Natural killer cell (primary cell): ENCODE data around the gene SMIM45.

ENCODE experiments used
- ATAC-seq, 3 donors: fragments of 150-1000 bp in 2 of 3; fragments of 200-7000 bp in 1 of 3; cut with Tn5 transposase; 1 replicate in 1 of 3; 2 replicates in 2 of 3; pipeline ENCODE4 v1.10.0; 2021; ENCODE audit warnings: mild to moderate bottlenecking in 2 of 3, moderate library complexity in 2 of 3
- DNase-seq, 2 donors: peaks; one replicate each; pipeline versions ENCODE4 v3.0.0 to v3.0.0-alpha.2; 2013 to 2021; ENCODE audit warnings: mixed read lengths in 1 of 2
- H3K27ac ChIP-seq: one replicate; pipeline ENCODE4 v1.5.1; 2013; ENCODE audit warnings: mild to moderate bottlenecking, low read length
- H3K27me3 ChIP-seq: one replicate; pipeline ENCODE4 v1.6.1; 2013; ENCODE audit warnings: low read length; ENCODE audit not compliant: control insufficient read depth, insufficient read depth
- H3K36me3 ChIP-seq: one replicate; pipeline ENCODE4 v1.6.1; 2013; ENCODE audit warnings: low read length; ENCODE audit not compliant: control insufficient read depth, insufficient read depth
- H3K4me1 ChIP-seq: one replicate; pipeline ENCODE4 v1.6.1; 2013; ENCODE audit warnings: low read length; ENCODE audit not compliant: control insufficient read depth, insufficient read depth
- H3K4me3 ChIP-seq: one replicate; pipeline ENCODE4 v1.5.1; 2013; ENCODE audit warnings: low read length
- H3K9me3 ChIP-seq: one replicate; pipeline ENCODE4 v1.6.1; 2013; ENCODE audit warnings: low read length; ENCODE audit not compliant: control insufficient read depth, insufficient read depth
- H3K27ac Mint-ChIP-seq, 2 donors: one replicate each; pipeline ENCODE4 v1.8.0; 2022; ENCODE audit warnings: mild to moderate bottlenecking in 2 of 2, mixed read lengths in 2 of 2, moderate library complexity in 1 of 2
- H3K27me3 Mint-ChIP-seq, 2 donors: one replicate each; pipeline ENCODE4 v1.8.0; 2022; ENCODE audit warnings: low read depth in 2 of 2, mixed read lengths in 2 of 2
- H3K36me3 Mint-ChIP-seq: one replicate; pipeline ENCODE4 v1.8.0; 2022; ENCODE audit warnings: mixed read lengths
- H3K4me1 Mint-ChIP-seq, 2 donors: one replicate each; pipeline ENCODE4 v1.8.0; 2022; ENCODE audit warnings: mixed read lengths in 2 of 2
- H3K4me3 Mint-ChIP-seq: one replicate; pipeline ENCODE4 v1.8.0; 2022; ENCODE audit warnings: mild to moderate bottlenecking, moderate library complexity, mixed read lengths
- H3K9me3 Mint-ChIP-seq, 2 donors: one replicate each; pipeline ENCODE4 v1.8.0; 2022; ENCODE audit warnings: mixed read lengths in 2 of 2
- WGBS: methylation state at CpG from one replicate; pipeline ENCODE4 v1.1.7; 2013; ENCODE audit warnings: missing lambda C conversion rate; ENCODE audit not compliant: insufficient coverage; 5-methylcytosine and 5-hydroxymethylcytosine counted together
- intact Hi-C: fragments of 100-400 bp; cut with micrococcal nuclease; formaldehyde crosslinking; loops from one replicate; pipeline ENCODE4 v1.14.2; 2022
- TF ChIP-seq, protein P1 (sequence below): fragments of 200-600 bp; IDR thresholded peaks from one replicate; pipeline ENCODE4 v1.8.0; 2022; ENCODE audit warnings: antibody characterized with exemption

SMIM45 gene

DNA sequence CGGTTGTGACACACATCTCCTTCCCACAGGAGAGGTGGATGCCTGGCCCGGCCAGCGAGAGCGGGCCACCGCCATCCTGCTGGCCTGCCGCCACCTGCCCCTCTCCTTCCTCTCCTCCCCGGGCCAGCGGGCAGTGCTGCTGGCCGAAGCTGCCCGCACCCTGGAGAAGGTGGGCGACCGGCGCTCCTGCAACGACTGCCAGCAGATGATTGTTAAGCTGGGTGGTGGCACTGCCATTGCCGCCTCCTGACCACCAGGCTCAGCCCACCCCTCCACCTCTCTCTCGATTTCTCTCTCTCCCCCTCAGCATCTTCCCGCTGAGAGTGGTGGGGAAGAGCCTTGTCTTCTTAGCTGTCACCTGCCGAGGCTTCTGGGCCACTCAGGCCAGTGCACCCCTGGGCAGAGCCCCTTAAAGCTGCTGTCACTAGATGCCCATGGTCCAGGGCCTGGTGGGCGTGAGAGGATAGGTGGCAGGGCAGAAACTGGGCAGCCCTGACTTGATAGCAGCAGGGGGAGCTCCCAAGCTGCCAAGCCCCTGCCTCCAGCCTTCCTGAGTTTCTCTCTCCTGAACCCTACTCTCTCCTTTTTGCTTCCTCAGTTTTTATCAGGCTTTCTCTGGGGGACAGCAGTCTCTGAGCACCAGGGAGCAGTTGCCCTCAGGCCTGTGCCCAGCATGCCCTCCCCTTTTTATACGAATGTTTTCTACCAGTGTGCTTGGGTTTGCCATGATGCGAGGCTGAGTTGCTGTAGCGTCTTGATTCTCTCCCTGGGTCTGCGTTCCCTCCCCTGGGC, 46.3 kb upstream of the SMIM45 start:
- Mint-ChIP-seq H3K4me3 (no peak overlapping the region), H3K27me3 (peaks cover 0 to 3% of the 10 kb centered on the region in 2 donors), H3K27ac (peak overlapping the region in 1 of 2 donors; percentile 42), H3K9me3 (no peaks in the 10 kb centered on the region), H3K36me3 (no peaks in the 10 kb centered on the region), H3K4me1 (peaks cover 12 to 25% of the 10 kb centered on the region in 2 donors)
- Histone ChIP-seq H3K27me3 (peaks cover 2% of the 10 kb centered on the region), H3K36me3 (peaks cover 25% of the 10 kb centered on the region), H3K4me3 (no peak overlapping the region), H3K4me1 (peaks cover 26% of the 10 kb centered on the region), H3K27ac (no peak overlapping the region), H3K9me3 (no peaks in the 10 kb centered on the region)
- intact Hi-C loops, result no loop called here
- DNase-seq, result no peak
- TF ChIP-seq, protein P1, sequence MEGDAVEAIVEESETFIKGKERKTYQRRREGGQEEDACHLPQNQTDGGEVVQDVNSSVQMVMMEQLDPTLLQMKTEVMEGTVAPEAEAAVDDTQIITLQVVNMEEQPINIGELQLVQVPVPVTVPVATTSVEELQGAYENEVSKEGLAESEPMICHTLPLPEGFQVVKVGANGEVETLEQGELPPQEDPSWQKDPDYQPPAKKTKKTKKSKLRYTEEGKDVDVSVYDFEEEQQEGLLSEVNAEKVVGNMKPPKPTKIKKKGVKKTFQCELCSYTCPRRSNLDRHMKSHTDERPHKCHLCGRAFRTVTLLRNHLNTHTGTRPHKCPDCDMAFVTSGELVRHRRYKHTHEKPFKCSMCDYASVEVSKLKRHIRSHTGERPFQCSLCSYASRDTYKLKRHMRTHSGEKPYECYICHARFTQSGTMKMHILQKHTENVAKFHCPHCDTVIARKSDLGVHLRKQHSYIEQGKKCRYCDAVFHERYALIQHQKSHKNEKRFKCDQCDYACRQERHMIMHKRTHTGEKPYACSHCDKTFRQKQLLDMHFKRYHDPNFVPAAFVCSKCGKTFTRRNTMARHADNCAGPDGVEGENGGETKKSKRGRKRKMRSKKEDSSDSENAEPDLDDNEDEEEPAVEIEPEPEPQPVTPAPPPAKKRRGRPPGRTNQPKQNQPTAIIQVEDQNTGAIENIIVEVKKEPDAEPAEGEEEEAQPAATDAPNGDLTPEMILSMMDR, result no peak
- 94% methylated on average over 11 of the region's 23 CpGs for WGBS
- no peak for ATAC-seq

DNA sequence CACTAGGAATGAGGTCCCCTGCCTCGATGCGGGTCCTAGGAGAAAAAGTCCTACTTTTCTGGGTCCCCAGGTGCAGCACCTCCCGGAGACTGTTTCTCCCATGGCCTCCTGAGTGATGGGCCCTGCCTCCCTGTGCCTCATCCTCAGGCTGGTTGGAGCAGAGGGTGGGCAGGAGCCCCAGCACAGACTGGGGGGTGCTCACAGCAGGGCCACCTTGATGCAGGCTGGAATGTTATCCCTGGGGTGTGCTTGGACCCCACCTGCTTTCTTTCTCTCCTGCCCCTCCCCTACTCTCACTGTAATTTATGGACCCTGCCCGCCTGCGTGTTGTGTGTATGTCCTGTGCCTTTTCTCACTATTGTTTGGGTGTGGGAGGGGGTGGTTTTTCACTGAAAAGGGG, 45.1 kb upstream of the SMIM45 start:
- Histone ChIP-seq H3K9me3 (no peaks in the 10 kb centered on the region), H3K27me3 (peaks cover 13% of the 10 kb centered on the region), H3K36me3 (peaks cover 18% of the 10 kb centered on the region), H3K27ac (no peak overlapping the region), H3K4me1 (peaks cover 38% of the 10 kb centered on the region), H3K4me3 (no peak overlapping the region)
- Mint-ChIP-seq H3K36me3 (no peaks in the 10 kb centered on the region), H3K9me3 (no peaks in the 10 kb centered on the region), H3K27me3 (peaks cover 0 to 10% of the 10 kb centered on the region in 2 donors), H3K4me3 (no peak overlapping the region), H3K27ac (no peak overlapping the region), H3K4me1 (peaks cover 12 to 33% of the 10 kb centered on the region in 2 donors)
- TF ChIP-seq, protein P1, result no peak
- intact Hi-C loops, result no loop called here
- WGBS, result 95% methylated on average over 3 of the region's 5 CpGs
- DNase-seq (no peak), ATAC-seq (no peak)

DNA sequence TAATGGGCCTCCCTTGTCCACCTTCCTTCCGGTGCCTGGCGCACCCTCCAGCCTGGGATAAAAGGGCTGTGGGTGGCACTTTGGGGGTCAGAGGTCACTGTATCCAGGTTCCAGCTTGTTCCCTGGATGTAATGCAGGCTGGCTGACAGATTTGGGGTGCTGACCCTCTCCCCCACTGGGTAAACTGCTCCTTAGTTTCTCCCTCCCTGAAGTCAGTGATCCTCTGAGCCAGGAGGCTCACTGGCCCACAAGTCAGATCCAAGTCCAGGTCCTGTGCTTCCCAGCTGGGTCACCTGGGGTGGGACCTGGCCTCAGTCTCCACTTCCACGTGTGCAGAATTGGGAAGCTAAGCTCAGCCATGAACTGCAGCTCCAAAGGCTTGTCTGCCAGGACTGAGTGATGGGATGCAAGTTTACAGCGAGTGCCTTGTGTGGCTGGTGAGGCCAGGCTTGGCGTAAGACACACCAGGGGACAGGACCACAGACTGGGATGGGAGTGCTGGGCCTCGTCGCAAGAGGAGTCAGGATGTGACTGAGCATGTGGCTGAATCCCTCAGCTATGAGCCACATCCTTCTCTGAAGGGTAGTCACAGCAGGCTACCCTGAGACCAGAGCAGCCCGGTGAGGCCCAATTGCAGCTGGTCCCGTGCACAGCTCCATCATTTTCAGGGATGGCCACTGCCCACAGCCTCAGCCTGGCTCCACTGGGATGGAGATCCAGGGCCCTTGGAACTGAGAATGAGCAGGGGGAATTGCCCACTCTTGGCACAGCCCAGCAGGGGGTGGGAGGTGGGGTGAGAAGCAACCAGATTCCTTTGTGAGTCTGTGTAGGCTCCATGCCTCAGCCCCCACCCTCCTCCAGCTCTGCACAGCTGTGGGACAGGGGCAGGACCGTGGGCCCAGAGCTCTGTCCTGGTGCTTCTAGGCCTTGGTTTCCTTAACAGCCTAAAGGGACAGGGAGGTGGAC, 44.2 kb upstream of the SMIM45 start:
- peak overlapping the region in 1 of 2 donors; percentile 29 for H3K27ac Mint-ChIP-seq
- intact Hi-C loops, result no loop called here
- H3K4me1 ChIP-seq, result peaks cover 41% of the 10 kb centered on the region
- TF ChIP-seq, protein P1, result no peak
- no peaks in the 10 kb centered on the region for H3K36me3 Mint-ChIP-seq
- H3K4me3 ChIP-seq, result no peak overlapping the region
- peaks cover 6 to 16% of the 10 kb centered on the region in 2 donors for H3K27me3 Mint-ChIP-seq
- H3K36me3 ChIP-seq, result peaks cover 14% of the 10 kb centered on the region
- peaks cover 22% of the 10 kb centered on the region for H3K27me3 ChIP-seq
- H3K4me3 Mint-ChIP-seq, result peak overlapping the region; percentile 25
- peaks cover 12 to 33% of the 10 kb centered on the region in 2 donors for H3K4me1 Mint-ChIP-seq
- peak in 1 of 3 donors; percentile 17 for ATAC-seq
- 85% methylated on average over 10 of the region's 10 CpGs for WGBS
- H3K9me3 Mint-ChIP-seq, result no peaks in the 10 kb centered on the region
- no peak for DNase-seq
- no peaks in the 10 kb centered on the region for H3K9me3 ChIP-seq
- H3K27ac ChIP-seq, result no peak overlapping the region
